GM21723 (cell line): ENCODE data around the gene HIVEP3.

Experiments used
- ATAC-seq: cut with Tn5 transposase; IDR thresholded peaks from one replicate; pipeline ENCODE4 v1.9.1; 2021; ENCODE audit warnings: mild to moderate bottlenecking, moderate library complexity; ENCODE audit not compliant: unreplicated experiment

HIVEP3 gene

GRCh38 chr1:41495210-41495948 lies 423.3 kb downstream of the HIVEP3 start:
- no peak for ATAC-seq

- no peak for ATAC-seq
These were observed 424.1 kb downstream of the HIVEP3 start for GRCh38 chr1:41494351-41495209.

- ATAC-seq, result no peak
These were observed 424.9 kb downstream of the HIVEP3 start for GRCh38 chr1:41493626-41494350.

- no peak for ATAC-seq
These were observed 425.6 kb downstream of the HIVEP3 start for GRCh38 chr1:41493117-41493536.

GRCh38 chr1:41492341-41492848 lies 426.3 kb downstream of the HIVEP3 start:
- ATAC-seq, result no peak

GRCh38 chr1:41490911-41491310 lies 427.8 kb downstream of the HIVEP3 start:
- ATAC-seq, result no peak

GRCh38 chr1:41489561-41489960 lies 429.2 kb downstream of the HIVEP3 start:
- no peak for ATAC-seq

- ATAC-seq, result no peak
These were observed 430.4 kb downstream of the HIVEP3 start for GRCh38 chr1:41488040-41488951.

GRCh38 chr1:41487126-41488039 lies 431.3 kb downstream of the HIVEP3 start:
- no peak for ATAC-seq

GRCh38 chr1:41486371-41487125 lies 432.2 kb downstream of the HIVEP3 start:
- no peak for ATAC-seq

GRCh38 chr1:41486053-41486370 lies 432.7 kb downstream of the HIVEP3 start:
- ATAC-seq, result no peak

- ATAC-seq, result no peak
These were observed 433.1 kb downstream of the HIVEP3 start for GRCh38 chr1:41485605-41486004.

- no peak for ATAC-seq
These were observed 434.1 kb downstream of the HIVEP3 start, which contains the start of gene EDN2 for GRCh38 chr1:41484402-41485241. EDN2 (minus strand) TSS chr1:41484683; CDS start chr1:41484601, 82 bp downstream.

GRCh38 chr1:41483960-41484401 lies 434.7 kb downstream of the HIVEP3 start:
- no peak for ATAC-seq

- no peak for ATAC-seq
These were observed 435.5 kb downstream of the HIVEP3 start for GRCh38 chr1:41483001-41483850.

- no peak for ATAC-seq
These were observed 436.5 kb downstream of the HIVEP3 start for GRCh38 chr1:41482001-41482765.
